Colonic mucosa (tissue), 4 donors: ENCODE data around the gene MYOD1. TPM values are rescaled to one million over a fixed set of nuclear protein-coding genes. Genes with fewer than 3 reads are reported as not detected.

ENCODE experiments used
- DNase-seq: peaks from one replicate; pipeline ENCODE4 v3.0.0-alpha.2; 2020
- H3K27ac ChIP-seq: fragments of 200-600 bp; one replicate; pipeline ENCODE4 v1.8.0; 2021
- H3K27me3 ChIP-seq: fragments of 200-600 bp; one replicate; pipeline ENCODE4 v1.8.0; 2021
- H3K36me3 ChIP-seq: fragments of 200-600 bp; one replicate; pipeline ENCODE4 v1.8.0; 2021
- H3K4me1 ChIP-seq: fragments of 200-600 bp; one replicate; pipeline ENCODE4 v1.8.0; 2021; ENCODE audit warnings: mild to moderate bottlenecking
- H3K4me3 ChIP-seq: fragments of 200-600 bp; one replicate; pipeline ENCODE4 v1.8.0; 2021
- H3K9ac ChIP-seq, 2 donors: one replicate each; pipeline ENCODE4 v1.7.0; 2013; ENCODE audit warnings: control low read depth in 2 of 2, low read depth in 2 of 2, low read length in 2 of 2
- H3K9me3 ChIP-seq: fragments of 200-600 bp; one replicate; pipeline ENCODE4 v1.8.0; 2021
- intact Hi-C: fragments of 100-400 bp; cut with DNase I; formaldehyde crosslinking; loops from one replicate; pipeline ENCODE4 v1.14.1; 2022
- total RNA-seq, 2 donors: library from RNA; stranded (reverse); fragmentation: NEBNext Ultra II Directional in 1 of 2; extraction: Animal tissue kit (Norgen Biotek cat#: 25700) in 1 of 2; gene quantifications; one replicate each; pipeline ENCODE4 v1.2.1, GENCODE V29; 2021
- TF ChIP-seq, protein P1 (sequence below): fragments of 200-600 bp; IDR thresholded peaks from one replicate; pipeline ENCODE4 v1.8.0; 2022; ENCODE audit warnings: antibody characterized with exemption, mild to moderate bottlenecking
- donor health status: healthy.
- donor health status: DM: no; HTN: no; CAD: no.
- donor health status: DM: no; HTN: no; CAD: no.

MYOD1 gene
- total RNA-seq, 2 donors from 2014 or later: not detected

DNA sequence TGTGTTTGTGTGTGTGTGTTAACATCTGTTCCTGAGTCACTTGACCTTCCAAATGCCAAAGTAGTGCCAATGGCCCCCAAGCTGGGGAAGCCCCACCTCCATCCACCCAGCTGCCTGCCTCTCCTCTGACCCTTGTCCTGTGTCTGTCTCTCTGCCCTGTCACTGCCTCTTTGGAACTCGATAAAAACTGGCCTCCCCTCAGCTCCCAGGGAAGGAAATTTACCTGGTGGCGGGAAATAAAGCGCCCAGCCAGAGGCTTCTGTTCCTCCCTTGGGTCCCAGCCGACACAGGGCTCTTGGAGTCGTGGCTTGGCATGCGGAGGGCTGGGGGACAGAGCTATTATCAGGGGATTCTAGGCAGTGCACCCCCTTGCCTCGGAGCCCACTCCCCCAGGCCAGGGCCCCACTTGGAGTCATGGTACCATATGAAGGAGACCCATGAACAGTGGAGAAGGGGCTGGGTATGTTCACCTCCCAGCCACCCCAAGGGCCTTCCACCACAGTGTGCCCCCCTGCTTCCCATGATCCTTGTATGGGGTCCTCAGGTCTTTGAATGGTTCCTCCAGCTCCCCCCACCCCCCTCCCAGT, 21.4 kb downstream of the MYOD1 start:
- Histone ChIP-seq H3K27me3 (peaks cover 9% of the 10 kb centered on the region), H3K36me3 (no peaks in the 10 kb centered on the region), H3K4me3 (no peak overlapping the region), H3K9me3 (no peaks in the 10 kb centered on the region), H3K4me1 (no peaks in the 10 kb centered on the region), H3K27ac (no peak overlapping the region), H3K9ac (no peak overlapping the region)
- intact Hi-C loops: no loop called here
- TF ChIP-seq, protein P1, sequence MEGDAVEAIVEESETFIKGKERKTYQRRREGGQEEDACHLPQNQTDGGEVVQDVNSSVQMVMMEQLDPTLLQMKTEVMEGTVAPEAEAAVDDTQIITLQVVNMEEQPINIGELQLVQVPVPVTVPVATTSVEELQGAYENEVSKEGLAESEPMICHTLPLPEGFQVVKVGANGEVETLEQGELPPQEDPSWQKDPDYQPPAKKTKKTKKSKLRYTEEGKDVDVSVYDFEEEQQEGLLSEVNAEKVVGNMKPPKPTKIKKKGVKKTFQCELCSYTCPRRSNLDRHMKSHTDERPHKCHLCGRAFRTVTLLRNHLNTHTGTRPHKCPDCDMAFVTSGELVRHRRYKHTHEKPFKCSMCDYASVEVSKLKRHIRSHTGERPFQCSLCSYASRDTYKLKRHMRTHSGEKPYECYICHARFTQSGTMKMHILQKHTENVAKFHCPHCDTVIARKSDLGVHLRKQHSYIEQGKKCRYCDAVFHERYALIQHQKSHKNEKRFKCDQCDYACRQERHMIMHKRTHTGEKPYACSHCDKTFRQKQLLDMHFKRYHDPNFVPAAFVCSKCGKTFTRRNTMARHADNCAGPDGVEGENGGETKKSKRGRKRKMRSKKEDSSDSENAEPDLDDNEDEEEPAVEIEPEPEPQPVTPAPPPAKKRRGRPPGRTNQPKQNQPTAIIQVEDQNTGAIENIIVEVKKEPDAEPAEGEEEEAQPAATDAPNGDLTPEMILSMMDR: no peak
- no peak for DNase-seq

DNA sequence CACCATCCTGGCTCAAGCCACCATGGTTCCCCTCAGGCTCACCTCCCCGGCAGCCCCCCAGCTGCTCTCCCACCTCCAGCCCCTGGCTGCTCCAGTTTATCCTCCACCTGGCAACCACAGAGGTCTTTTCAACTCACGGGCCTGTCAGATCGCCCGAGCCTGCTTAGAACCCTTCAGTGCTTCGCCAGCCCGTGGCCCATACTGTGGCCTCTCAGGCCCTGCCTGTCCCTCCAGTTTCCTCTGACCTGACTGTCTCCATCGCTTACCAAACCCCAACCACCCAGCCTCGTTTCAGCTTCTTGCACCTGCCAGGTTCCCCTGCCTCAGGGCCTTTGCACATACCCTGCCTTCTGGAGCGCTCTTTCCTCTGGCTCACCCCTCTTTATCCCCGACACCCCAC, 22.1 kb downstream of the MYOD1 start:
- H3K27me3 ChIP-seq: peaks cover 1% of the 10 kb centered on the region
- no peaks in the 10 kb centered on the region for H3K36me3 ChIP-seq
- TF ChIP-seq, protein P1: no peak
- H3K9me3 ChIP-seq: no peaks in the 10 kb centered on the region
- no peak overlapping the region for H3K27ac ChIP-seq
- no peak overlapping the region for H3K4me3 ChIP-seq
- intact Hi-C loops: no loop called here
- no peak overlapping the region for H3K9ac ChIP-seq
- no peaks in the 10 kb centered on the region for H3K4me1 ChIP-seq
- DNase-seq: no peak

DNA sequence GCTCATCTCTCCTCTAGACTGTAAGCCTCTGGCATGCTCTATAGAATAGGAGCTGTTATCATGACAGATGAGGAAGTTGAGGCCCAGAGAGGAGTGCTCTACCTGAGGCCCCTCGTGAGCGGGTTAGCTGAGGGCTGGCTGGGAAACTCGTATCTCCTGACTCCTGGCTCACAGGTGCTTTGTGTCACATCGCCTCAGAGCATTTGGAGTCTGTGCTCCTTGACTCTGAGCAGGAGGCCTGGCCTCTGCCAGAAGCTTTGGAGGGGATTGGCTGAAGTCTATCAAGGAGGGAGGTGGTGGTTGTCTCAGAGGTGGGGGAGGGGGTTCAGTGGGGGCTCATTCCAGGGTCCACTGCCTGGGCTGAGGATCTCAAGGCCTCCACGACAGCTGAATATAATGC, 22.6 kb downstream of the MYOD1 start:
- H3K27me3 ChIP-seq: no peaks in the 10 kb centered on the region
- H3K4me3 ChIP-seq: no peak overlapping the region
- no peak overlapping the region for H3K27ac ChIP-seq
- intact Hi-C loops: no loop called here
- no peaks in the 10 kb centered on the region for H3K36me3 ChIP-seq
- no peak for DNase-seq
- H3K4me1 ChIP-seq: no peaks in the 10 kb centered on the region
- no peaks in the 10 kb centered on the region for H3K9me3 ChIP-seq
- TF ChIP-seq, protein P1: no peak
- H3K9ac ChIP-seq: no peak overlapping the region

DNA sequence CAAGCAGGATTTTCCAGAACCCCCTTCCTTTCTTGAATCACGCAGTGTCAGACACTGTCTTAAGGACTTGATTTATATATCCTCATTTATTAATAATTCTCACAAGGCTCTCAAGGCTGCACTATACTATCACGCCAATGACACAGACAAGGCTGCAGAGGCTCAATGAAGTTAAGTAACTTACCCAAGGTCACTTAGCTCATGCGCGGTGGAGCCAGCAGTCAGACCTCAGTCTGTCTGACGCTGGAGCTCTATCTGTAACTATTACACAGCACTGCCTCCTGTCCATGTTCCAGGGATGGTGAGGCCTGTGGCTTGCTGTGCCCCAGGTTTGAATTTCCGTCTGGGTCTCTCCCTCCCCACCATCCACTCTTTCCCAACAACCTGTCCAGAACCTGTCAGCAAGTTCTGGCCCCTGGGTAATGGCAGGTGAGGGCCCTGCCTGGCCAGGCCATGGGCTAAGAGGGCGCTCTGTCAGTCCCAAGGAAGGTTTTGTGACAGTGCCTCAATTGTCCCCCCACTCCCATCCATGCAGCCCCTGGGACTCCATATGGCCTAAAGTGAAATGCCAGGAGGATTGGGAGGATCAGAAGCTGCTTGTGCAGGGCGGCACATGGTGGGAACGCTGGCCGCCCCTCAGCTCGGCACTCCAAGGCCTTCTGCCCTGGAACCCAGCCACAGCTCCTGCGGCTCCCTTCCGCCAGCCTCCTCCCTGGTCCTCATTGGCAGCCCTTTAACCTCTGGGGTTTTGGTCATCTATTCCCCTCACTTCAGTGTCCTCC, 23.8 kb downstream of the MYOD1 start:
- H3K9me3 ChIP-seq: no peaks in the 10 kb centered on the region
- H3K9ac ChIP-seq: no peak overlapping the region
- no peaks in the 10 kb centered on the region for H3K27me3 ChIP-seq
- intact Hi-C loops: no loop called here
- H3K4me1 ChIP-seq: no peaks in the 10 kb centered on the region
- H3K36me3 ChIP-seq: no peaks in the 10 kb centered on the region
- TF ChIP-seq, protein P1: no peak
- H3K4me3 ChIP-seq: no peak overlapping the region
- H3K27ac ChIP-seq: no peak overlapping the region
- DNase-seq: no peak

DNA sequence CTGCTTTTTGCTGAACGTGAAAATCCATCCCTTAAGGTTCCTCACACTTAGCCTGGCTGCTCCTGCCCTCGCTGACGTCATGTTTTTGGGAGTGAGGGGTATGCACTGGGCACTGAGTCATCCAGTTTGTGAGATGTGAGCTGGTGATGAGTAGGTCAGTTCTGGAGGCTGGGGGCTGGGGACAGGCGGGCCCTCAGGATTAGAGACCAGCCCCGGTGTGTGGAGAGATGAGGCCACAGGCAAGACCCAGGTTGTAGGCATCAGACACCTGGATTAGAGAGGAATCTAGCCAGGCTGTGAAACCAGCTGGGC, 24.4 kb downstream of the MYOD1 start:
- Histone ChIP-seq H3K9ac (no peak overlapping the region), H3K9me3 (no peaks in the 10 kb centered on the region), H3K27me3 (no peaks in the 10 kb centered on the region), H3K36me3 (no peaks in the 10 kb centered on the region), H3K27ac (no peak overlapping the region), H3K4me3 (no peak overlapping the region), H3K4me1 (no peaks in the 10 kb centered on the region)
- intact Hi-C loops: no loop called here
- TF ChIP-seq, protein P1: no peak
- DNase-seq: no peak
